Epithelial cell of prostate (primary cell): Measurements from ENCODE around the gene TCFL5.
"Not testable (repeated sequence)": the region's sequence is repeated elsewhere in the genome, so short reads cannot be mapped to it uniquely, and the experiment has no call there.

Experiments
- DNase-seq: peaks from one replicate; pipeline ENCODE4 v3.0.0-alpha.2; 2011; ENCODE audit warnings: low read depth, low spot score
- H3K27ac ChIP-seq: fragments of 450-650 bp; 2 replicates; pipeline ENCODE4 v1.5.1; 2017; ENCODE audit warnings: mild to moderate bottlenecking

The TCFL5 gene

DNA sequence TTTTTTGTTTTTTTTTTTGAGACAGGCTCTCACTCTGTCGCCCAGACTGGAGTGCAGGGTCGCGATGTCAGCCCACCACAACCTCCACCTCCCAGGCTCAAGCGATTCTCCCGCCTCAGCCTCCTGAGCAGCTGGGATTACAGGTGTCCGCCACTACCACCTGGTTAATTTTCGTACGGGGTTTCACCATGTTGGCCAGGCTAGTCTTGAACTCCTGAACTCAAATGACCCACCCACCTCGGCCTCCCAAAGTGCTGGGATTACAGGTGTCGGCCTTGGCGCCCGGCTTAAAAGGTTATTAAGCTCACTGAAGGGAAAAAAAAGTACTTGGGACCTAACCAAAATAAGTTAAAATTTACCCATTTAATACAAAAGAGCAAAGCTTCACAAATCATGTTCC, 1.9 kb downstream of the TCFL5 start:
- H3K27ac ChIP-seq: no peak overlapping the region
- no peak for DNase-seq

DNA sequence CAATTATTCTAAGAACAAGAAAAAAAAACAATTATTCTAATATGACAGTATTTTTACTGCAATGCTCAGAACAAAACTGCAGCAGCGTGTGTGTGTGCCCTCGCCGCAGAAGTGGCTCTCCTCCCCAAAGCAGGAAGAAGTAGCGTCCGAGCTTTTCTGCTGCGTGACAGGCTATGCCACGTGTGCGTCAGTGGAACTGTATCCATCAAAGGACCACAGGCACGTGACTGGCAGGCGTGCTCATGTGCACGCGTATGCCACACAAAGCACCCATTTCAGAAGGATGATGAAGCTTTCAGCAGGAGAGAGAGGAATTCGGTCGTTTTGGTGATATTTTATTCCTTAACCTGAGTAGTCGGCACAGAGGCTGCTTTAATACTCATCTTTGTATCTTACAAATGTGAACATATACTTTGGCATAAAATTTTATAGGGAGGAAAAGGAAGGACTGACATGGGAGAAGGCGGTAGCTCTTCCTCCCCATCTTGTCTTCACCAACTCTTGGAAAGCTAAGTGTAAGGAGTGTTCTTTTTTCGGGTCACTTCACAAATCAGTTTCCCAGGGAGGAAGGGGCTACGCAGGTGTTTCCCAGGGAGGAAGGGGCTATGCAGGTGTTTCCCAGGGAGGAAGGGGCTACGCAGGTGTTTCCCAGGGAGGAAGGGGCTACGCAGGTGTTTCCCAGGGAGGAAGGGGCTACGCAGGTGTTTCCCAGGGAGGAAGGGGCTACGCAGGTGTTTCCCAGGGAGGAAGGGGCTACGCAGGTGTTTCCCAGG, 3.4 kb downstream of the TCFL5 start:
- H3K27ac ChIP-seq: no peak overlapping the region
- DNase-seq: no peak

DNA sequence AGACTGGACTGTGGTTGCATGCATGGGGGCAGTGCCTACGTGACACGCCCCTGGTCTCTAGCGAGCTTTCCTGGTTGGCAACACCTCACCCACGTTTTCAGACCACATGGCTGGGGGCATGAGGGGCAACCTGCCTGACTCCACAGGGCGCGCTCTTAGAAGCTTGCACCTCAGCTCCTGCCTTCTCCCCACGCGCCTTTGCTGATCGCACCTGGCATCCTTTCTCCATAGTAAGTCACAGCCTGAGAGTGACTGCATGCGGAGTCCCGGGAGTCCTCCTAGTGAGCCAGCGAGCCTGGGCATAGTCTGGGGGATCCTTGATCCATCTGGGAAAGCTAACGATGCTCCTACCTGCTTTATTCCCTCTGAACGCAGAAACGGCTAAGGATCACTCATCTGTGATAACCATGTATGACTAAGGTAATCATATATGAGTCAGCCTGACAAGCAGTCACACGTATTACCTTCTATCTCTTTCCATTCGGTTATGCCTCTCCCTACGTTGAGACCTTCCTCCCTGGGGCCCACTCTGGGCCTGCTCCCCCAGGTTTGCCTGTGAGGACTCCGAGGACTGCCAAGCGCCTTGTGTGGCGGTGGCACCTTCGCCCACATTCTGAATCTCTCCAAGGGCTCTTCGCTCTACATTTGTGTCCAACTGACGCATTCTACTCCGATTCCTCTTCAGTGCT, 4.5 kb downstream of the TCFL5 start:
- no peak for DNase-seq
- H3K27ac ChIP-seq: no peak overlapping the region

DNA sequence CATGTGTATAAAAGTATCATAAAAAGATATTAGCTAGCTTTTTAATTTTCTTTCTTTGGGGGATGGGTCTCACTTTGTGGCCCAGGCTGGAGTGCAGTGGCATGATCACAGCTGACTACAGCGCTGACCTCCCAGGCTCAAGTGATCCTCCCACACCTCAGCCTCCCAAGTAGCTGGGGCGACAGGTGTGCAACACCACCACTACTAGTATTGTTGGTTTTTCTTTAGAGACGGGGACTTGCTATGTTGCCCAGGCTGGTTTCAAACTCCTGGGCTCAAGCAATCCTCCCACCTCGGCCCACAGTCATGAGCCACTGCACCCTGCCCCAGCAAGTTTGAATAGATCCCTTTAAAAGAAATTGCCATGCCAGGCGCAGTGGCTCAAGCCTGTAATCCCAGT, 6.5 kb downstream of the TCFL5 start:
- DNase-seq: no peak
- no peak overlapping the region for H3K27ac ChIP-seq

DNA sequence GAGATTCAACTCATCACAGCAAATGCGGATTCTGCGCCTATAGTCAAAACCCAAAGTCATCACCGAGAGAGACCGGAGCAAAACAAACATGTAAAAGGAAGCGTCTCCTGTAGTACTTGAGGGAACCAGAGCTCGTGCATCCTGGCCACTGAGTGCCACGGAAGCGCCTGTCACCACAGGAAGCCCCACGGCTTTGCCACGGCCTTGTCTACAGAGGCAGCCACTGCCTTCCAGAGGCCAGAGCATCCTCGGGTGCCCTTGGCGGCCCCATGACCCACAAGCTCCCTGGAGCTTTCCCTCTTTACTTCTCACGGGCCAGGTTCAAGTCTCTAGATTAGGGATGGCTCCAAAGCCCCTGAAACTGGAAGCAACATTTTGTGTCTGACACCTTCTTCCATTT, 7.5 kb downstream of the TCFL5 start:
- H3K27ac ChIP-seq: no peak overlapping the region
- DNase-seq: no peak

DNA sequence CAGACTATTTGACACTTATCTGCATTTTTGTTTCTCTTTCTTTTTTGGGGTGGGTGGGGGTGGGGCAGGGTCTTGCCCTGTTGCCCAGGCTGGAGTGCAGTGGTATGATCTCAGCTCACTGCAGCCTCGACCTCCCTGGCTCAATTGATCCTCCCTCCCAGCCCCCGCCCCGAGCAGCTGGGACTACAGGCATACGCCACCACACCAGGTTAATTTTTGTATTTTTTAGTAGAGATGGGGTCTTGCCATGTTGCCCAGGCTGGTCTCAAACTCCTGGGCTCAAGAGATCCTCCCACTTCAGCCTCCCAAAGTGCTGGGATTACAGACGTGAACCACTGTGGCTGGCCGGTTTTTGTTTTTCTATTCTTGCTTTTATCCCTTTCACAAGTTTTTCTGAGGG, 8.3 kb downstream of the TCFL5 start:
- not testable (repeated sequence) for H3K27ac ChIP-seq, DNase-seq

DNA sequence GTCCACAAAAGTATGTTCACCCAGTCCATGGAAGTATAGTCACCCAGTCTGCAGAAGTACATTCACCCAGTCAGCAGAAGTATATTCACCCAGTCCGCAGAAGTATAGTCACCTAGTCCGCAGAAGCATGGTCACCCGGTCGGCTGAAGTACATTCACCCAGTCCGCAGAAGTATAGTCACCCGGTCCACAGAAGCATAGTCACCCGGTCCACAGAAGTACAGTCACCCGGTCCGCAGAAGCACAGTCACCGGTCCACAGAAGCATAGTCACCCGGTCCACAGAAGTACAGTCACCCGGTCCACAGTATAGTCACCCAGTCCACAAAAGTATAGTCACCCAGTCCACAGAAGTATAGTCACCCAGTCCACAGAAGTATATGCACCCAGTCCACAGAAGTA, 8.8 kb downstream of the TCFL5 start:
- DNase-seq: no peak
- no peak overlapping the region for H3K27ac ChIP-seq

DNA sequence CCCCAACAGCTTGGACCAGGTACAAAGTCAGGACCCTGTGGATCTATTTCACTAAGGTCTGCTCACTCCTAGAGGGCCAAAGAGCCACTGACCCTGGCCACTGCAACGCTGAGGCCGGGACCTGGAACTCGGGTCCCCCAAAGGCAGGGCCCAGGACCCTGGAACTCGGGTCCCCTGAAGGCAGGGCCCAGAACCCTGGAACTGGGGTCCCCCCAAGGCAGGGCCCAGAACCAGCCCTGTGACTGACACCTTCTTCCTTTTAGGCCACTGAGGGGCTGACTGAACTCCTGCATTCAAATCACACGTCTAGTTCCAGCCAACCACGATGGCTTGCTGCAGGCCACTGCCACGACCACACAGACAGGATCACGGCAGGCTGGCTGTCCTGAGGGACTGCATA, 9.4 kb downstream of the TCFL5 start:
- DNase-seq: no peak
- no peak overlapping the region for H3K27ac ChIP-seq

DNA sequence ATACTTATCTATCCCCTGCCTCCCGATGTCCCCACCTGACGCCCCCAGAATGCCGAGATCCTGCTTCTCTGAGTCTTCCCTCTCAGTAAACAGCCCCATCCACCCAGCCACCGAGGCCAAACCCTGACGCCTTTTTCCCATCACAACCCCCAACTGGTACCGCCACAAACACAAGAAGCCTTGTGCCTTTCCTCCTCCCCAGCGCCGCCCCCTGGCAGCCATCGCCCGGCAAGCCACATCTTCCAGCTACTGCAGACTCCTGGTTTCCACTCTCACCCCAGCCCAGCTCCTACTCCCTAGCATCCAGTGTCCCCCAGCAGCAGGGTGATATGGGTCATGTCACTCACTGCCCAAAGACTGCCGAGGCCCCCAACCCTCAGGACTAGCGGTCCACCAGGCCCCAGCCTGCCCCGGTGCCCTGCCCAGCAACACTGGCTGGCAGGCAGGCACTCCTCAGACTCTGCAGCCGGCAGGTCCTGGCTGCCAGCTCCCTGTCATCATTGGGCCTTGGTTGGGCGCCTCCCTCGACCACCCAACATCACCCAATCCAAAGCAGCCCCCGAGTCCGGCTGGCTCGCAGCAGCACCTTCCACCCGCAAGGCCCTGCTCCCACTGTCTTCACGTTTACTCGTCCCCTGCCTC, 11.2 kb downstream of the TCFL5 start:
- no peak overlapping the region for H3K27ac ChIP-seq

DNA sequence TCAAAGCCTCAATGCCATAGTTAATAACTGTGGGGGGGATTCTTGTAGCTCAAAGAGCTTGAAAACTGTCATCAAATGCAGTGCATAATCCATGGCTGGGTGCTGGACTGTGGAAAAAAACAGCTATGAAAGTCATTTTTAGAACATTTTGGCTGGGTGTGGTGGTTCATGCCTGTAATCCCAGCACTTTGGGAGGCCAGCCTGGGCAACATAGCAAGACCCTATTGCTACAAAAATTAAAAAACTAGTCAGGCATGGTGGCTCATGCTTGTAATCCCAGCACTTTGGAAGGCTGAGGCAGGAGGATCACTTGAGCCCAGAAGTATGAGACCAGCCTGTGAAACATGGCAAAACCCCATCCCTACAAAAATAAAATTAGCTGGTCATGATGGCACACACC, 12.2 kb downstream of the TCFL5 start:
- no peak overlapping the region for H3K27ac ChIP-seq
- DNase-seq: no peak

More for the DNA sequence above, 11.2 kb downstream of the TCFL5 start:
- no peak for DNase-seq

DNA sequence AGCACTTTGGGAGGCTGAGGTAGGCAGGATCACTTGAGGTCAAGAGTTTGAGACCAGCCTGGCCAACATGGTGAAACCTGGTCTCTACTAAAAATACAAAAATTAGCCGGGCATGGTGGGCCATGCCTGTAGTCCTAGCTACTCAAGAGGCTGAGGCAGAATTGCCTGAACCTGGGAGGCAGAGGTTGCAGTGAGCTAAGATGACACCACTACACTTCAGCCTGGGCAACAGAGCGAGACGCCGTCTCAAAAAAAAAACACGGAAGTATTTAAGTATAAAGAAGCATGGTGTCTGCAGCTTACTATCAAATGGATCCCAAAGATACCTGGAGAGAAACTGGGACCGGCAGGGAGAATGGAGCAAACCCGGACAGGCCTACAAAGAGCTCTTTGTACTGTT, 12.7 kb downstream of the TCFL5 start:
- not testable (repeated sequence) for DNase-seq, H3K27ac ChIP-seq

DNA sequence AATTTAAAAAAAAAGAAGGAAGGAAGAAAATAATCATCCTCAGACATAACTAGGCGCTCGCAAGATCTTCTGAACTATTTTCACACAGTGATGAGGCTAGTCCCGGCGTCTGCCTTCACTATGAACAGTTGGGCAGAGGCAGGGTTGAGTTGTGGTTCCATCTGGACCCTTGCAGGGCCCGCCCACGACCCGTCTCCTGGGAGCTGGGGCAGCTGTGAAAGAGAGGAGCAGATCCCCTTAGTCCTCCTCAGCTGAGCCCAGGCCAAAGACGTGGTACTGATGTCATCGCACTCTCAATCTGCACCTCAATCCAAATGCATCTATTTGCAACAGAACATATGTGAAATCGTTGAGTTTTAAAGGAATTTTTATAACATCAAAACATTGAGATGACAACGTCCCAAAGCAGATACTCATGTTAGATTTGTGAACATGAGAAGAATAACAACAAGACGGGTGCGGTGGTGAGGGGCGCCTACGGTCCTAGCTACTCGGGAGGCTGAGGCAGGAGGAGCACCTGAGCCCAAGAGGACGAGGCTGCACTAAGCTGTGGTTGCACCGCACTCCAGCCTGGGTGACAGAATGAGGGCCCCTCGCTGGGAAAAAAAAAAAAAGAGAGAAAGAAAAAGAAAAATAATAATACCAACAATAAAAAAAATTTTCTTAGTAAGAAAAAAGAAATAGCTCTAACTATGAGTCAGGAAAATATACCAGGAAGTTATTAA, 15.3 kb downstream of the TCFL5 start:
- DNase-seq: no peak
- H3K27ac ChIP-seq: no peak overlapping the region

DNA sequence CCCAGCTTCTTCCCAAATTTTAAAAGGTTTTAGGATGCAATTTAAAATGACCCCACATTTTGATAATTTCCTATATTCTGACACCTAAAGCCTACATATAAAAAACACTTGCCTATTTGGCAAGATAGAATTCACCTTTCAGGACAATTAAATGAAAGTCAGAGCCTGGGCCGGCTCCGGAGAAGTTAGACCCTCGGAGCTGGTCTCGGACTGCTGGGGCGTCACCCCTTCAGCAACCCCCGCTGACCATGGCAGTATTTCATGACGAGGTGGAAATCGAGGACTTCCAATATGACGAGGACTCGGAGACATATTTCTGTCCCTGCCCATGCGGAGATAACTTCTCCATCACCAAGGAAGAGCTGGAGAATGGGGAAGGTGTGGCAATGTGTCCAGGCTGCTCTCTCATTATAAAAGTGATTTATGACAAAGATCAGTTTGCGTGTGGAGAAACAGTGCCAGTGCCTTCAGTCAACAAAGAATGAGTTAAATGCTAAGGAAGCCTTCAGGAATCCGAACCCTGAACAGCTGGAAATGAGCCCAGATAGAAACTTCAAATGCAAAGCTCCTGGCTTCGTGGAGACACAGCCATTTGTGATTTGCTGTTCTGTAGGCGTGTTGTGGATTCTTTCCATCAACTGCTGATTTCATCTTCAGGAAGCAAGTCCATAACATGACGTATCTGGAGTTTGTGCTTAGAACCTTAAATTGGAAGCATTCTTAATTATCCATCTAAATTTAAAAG, 16.0 kb downstream of the TCFL5 start:
- no peak for DNase-seq
- H3K27ac ChIP-seq: no peak overlapping the region

DNA sequence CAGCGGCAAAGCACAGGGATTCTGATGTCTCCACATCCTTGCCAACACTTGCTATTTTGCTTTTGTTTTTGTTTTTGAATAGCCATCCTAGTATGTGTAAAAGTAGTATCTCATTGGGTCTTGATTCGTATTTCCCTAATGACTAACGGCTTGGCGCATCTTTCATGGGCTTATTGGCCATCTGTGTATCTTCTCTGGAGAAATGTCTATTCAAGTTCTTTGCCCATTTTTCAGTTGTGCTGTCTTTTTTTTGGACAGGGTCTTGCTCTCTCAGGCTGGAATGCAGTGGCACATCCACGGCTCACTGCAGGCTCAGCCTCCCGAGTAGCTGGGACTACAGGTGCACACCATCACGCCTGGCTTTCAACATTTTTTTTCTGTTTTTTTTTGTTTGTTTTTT, 17.4 kb downstream of the TCFL5 start:
- no peak overlapping the region for H3K27ac ChIP-seq
- DNase-seq: no peak

DNA sequence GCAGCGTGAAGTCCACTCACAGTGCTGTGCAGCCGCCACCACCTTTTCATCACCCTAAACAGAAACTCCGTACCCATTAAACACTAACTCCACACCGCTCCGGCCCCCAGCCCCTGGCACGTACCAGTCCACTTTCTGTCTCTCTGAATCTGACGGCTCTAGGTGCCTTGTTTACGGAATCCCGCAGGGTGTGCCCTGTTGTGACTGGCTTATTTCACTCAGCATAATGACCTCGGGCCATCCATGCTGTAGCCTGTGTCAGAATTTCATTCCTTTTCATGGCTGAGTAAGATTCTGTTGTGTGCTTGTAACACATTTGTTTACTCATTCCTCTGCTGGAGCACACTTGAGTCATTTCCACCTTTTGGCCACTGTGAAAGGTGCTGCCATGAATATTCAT, 18.0 kb downstream of the TCFL5 start:
- no peak for DNase-seq
- no peak overlapping the region for H3K27ac ChIP-seq

DNA sequence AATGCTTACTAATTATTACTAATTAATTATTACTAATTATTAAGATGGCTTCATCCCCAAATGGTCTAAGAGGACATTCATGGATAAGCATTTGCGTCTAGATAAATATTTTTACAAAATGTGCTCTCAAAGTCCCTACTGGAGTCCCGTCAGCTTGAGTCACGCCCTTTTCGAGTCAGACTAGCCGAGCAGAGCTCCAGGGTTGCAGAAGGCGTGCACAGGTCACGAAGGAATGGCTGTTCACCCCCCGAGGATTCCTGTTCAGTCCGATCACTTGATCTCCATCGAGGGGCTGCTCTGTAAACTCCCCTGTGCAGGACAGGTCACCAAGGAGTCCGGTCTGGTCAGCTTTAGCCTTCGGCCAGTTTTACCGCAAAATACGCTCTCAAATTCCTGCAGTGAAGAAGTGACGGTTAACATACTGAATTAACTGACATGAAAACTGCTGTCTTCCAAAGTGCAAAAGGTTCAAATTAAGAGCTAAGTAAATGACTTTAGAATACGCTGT, 19.9 kb downstream of the TCFL5 start:
- DNase-seq: no peak
- no peak overlapping the region for H3K27ac ChIP-seq

DNA sequence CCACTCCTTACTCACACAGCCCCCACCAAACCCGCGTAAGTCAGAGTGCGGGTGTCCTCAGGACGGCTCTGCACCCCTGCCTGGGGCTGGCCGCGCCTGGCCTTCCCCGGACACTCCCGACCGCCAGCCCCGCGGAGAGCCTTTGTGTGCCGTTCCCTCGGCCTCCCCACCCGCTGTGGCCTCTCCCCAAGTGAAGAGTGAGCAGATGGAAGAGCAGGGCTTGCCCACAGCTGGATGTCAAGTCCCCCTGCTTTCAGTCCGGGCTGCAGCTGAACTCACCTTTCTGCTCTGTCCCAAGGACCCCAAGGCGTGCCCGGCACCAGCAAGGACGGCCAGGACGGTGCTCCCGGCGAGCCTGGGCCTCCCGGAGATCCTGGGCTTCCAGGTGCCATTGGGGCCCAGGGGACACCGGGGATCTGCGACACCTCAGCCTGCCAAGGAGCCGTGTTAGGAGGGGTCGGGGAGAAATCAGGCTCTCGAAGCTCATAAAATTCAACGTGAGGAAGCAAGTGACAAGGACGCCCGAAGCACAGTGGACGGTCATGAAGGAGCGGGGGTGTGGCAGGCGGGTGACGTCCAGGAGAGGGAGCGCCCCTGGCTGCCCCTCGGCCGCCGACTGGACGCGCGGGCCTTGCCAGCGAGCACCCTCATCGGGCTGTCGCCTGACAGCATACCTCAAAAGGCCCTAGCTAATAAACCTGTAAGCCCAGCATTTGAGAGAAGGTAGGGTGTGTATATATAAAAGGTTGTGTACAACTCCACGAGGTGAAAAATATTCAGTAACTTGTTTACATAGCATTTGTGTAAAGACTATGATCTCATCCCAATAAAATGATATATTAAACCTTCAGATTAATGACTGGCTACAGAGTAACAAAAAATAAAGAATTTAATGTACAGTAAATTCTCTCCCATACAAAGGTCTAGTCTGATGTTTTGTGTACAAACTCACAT, 21.1 kb downstream of the TCFL5 start:
- H3K27ac ChIP-seq: no peak overlapping the region
- DNase-seq: no peak

DNA sequence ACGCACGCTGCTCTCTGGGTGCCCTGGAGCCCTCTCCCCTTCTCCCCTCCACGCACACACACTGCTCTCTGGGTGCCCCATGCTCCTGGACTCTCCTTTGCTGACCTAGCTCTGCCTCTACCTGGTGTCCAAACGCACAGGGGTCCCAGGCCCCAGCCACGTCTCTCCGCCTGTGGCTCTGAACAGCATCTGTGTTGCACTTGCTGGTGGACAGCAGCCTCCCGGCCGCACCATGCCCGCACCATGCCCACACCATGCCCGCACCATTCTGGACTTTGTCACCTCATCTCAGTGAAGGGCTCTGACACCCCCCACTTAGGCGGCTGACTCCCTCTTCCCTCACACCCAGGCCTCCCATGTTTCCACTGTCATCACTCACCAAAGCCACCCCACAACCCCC, 21.8 kb downstream of the TCFL5 start:
- H3K27ac ChIP-seq: no peak overlapping the region
- DNase-seq: no peak

DNA sequence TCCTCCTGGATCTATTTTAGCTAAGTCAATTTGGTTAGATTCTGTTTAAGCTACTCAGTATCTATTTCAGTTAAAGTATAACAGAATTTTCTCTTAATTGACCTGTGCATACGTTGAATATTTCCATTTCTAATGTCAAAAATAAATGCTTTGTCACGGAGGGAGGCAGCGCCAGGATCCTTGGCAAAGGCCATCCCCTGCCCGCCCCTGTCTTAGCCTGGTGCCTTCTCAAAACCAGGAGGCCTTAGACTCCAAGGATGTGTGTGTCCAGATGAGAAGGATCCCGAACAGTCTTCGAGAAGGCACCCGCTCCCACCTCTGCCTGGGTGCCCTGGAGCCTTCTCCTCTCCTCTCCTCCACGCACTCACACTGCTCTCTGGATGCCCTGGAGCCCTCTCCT, 22.4 kb downstream of the TCFL5 start:
- no peak for DNase-seq

More for the DNA sequence above, 22.4 kb downstream of the TCFL5 start:
- no peak overlapping the region for H3K27ac ChIP-seq
